Endothelial cell of umbilical vein (primary cell): ENCODE measurements around the gene LORICRIN. TPM values are rescaled to one million over a fixed set of nuclear protein-coding genes. Genes with fewer than 3 reads are reported as not detected.

Source experiments
- BruUV-seq: library from RNA; stranded (reverse); fragments of 400-500 nt; replicated peaks from 2 replicates; lab custom pipeline; 2021; lab: Mats Ljungman, UMichigan
- CTCF ChIA-PET: fragments of 300-600, 350-600 bp; sonication (Branson Sonifier 250); formaldehyde crosslinking; loops from one replicate; lab custom pipeline; 2021; ENCODE audit warnings: antibody characterized with exemption, inconsistent platforms; lab: Charles Lee
- POLR2A ChIA-PET: fragments of 300-600, 350-600 bp; sonication (Branson Sonifier 250); formaldehyde crosslinking; loops from one replicate; lab custom pipeline; 2021; ENCODE audit warnings: antibody characterized with exemption, inconsistent platforms; lab: Charles Lee
- DNase-seq: peaks from one replicate; pipeline ENCODE4 v3.0.0-alpha.2; 2011; ENCODE audit warnings: low read depth, low spot score
- FAIRE-seq: peaks from 2 replicates; lab custom pipeline; 2011; peaks lifted over from hg19 to GRCh38; lab: Jason Lieb, UNC
- H2AFZ ChIP-seq: 2 replicates; pipeline ENCODE4 v1.6.0; 2012; ENCODE audit warnings: low read depth, low read length, control low read depth, inconsistent platforms
- H3K27ac ChIP-seq: 2 replicates; pipeline ENCODE4 v1.5.1; 2011; ENCODE audit warnings: low read depth, mild to moderate bottlenecking, control low read depth, low read length, moderate library complexity; ENCODE audit not compliant: insufficient read depth
- H3K27me3 ChIP-seq, 2 experiments: 2 replicates each; pipeline versions ENCODE4 v1.6.0 to v1.6.1; 2011; ENCODE audit warnings: low read length in 2 of 2, mixed read lengths in 1 of 2; ENCODE audit not compliant: control insufficient read depth in 2 of 2, insufficient read depth in 2 of 2
- H3K36me3 ChIP-seq, 2 experiments: 2 replicates in 1 of 2; 3 replicates in 1 of 2; pipeline ENCODE4 v1.5.1; 2011; ENCODE audit warnings: low read length in 2 of 2, mild to moderate bottlenecking in 1 of 2, moderate library complexity in 1 of 2; ENCODE audit not compliant: control insufficient read depth in 2 of 2, insufficient read depth in 2 of 2; ENCODE audit errors: extremely low read depth in 1 of 2
- H3K4me1 ChIP-seq: 3 replicates; pipeline ENCODE4 v1.5.1; 2011; ENCODE audit warnings: mild to moderate bottlenecking, low read length; ENCODE audit not compliant: control insufficient read depth, insufficient read depth; ENCODE audit errors: extremely low read depth
- H3K4me2 ChIP-seq: 2 replicates; pipeline ENCODE4 v1.6.1; 2011; ENCODE audit warnings: low read length, control low read depth, mixed read lengths; ENCODE audit not compliant: insufficient read depth
- H3K4me3 ChIP-seq, 3 experiments: fragments of 200-600 bp in 1 of 3; sonication (generic), shearing (Covaris generic) in 1 of 3; replicated peaks in 1 of 3; 2 replicates each; pipeline ENCODE4 v1.5.1; 2011 to 2016; ENCODE audit warnings: control low read depth in 3 of 3, low read length in 3 of 3, mild to moderate bottlenecking in 2 of 3, inconsistent platforms in 1 of 3, low read depth in 1 of 3, moderate library complexity in 1 of 3; ENCODE audit not compliant: insufficient read depth in 1 of 3
- H3K79me2 ChIP-seq: 2 replicates; pipeline ENCODE4 v1.6.0; 2012; ENCODE audit warnings: low read length, inconsistent platforms; ENCODE audit not compliant: control insufficient read depth, insufficient read depth
- H3K9ac ChIP-seq: replicated peaks from 2 replicates; pipeline ENCODE3; 2011; ENCODE audit warnings: low read length, control low read depth; ENCODE audit not compliant: insufficient read depth; ENCODE audit errors: extremely low read depth
- H3K9me1 ChIP-seq: replicated peaks from 3 replicates; pipeline ENCODE4 v1.6.0; 2011; ENCODE audit warnings: mild to moderate bottlenecking, low read length; ENCODE audit not compliant: control insufficient read depth, insufficient read depth; ENCODE audit errors: extremely low read depth
- H3K9me3 ChIP-seq: replicated peaks from 2 replicates; pipeline ENCODE4 v1.5.1; 2012; ENCODE audit warnings: low read length, inconsistent platforms; ENCODE audit not compliant: control insufficient read depth, insufficient read depth
- H4K20me1 ChIP-seq: replicated peaks from 2 replicates; pipeline ENCODE3; 2011; ENCODE audit warnings: mild to moderate bottlenecking, low read length; ENCODE audit not compliant: control insufficient read depth, insufficient read depth; ENCODE audit errors: extremely low read depth
- CTCF ChIP-seq, 2 donors: IDR thresholded peaks; 1 replicate in 1 of 2; 2 replicates in 1 of 2; pipeline ENCODE4 v1.5.1; 2011; ENCODE audit warnings: low read length in 2 of 2, mild to moderate bottlenecking in 2 of 2, moderate library complexity in 2 of 2, control low read depth in 1 of 2, inconsistent platforms in 1 of 2, low read depth in 1 of 2; ENCODE audit not compliant: insufficient read depth in 1 of 2; ENCODE audit errors: extremely low read depth in 1 of 2
- EZH2 ChIP-seq: IDR thresholded peaks from 2 replicates; pipeline ENCODE4 v1.6.1; 2012; ENCODE audit warnings: borderline replicate concordance, low read depth, mild to moderate bottlenecking, moderate library complexity, low read length, inconsistent platforms; ENCODE audit not compliant: severe bottlenecking
- FOS ChIP-seq: IDR thresholded peaks from 2 replicates; pipeline ENCODE4 v1.6.1; 2011; ENCODE audit warnings: mild to moderate bottlenecking, low read length, moderate library complexity, borderline replicate concordance; ENCODE audit not compliant: insufficient read depth
- GATA2 ChIP-seq: IDR thresholded peaks from 2 replicates; pipeline ENCODE4 v1.7.0; 2011; ENCODE audit warnings: low read depth, mild to moderate bottlenecking, moderate library complexity, mixed read lengths, low read length; ENCODE audit not compliant: insufficient read length, insufficient read depth
- JUN ChIP-seq: IDR thresholded peaks from 2 replicates; pipeline ENCODE4 v1.6.1; 2011; ENCODE audit warnings: borderline replicate concordance, low read depth; ENCODE audit not compliant: insufficient read length, insufficient read depth
- MAX ChIP-seq: IDR thresholded peaks from 2 replicates; pipeline ENCODE4 v1.6.1; 2011; ENCODE audit not compliant: insufficient read depth, insufficient read length
- MYC ChIP-seq: IDR thresholded peaks from one replicate; pipeline ENCODE4 v1.6.1; 2011; ENCODE audit warnings: mild to moderate bottlenecking, low read depth, low read length
- POLR2A ChIP-seq: IDR thresholded peaks from 2 replicates; pipeline ENCODE4 v1.6.1; 2012; ENCODE audit warnings: low read depth, mild to moderate bottlenecking, control low read depth, low read length
- POLR2AphosphoS5 ChIP-seq: IDR thresholded peaks from 2 replicates; pipeline ENCODE4 v1.6.1; 2012; ENCODE audit warnings: low read depth, mild to moderate bottlenecking, control low read depth, low read length, moderate library complexity; ENCODE audit not compliant: insufficient read depth
- dilution Hi-C: fragments of 300-500 bp; cut with MboI; formaldehyde crosslinking; loops from one replicate; pipeline ENCODE4 v1.15.0; 2019; ENCODE audit warnings: low sequenced_read_pairs; ENCODE audit not compliant: extremely low pct_ligation_motif_present
- intact Hi-C: fragments of 100-400 bp; cut with micrococcal nuclease; formaldehyde crosslinking; loops from one replicate; pipeline ENCODE4 v1.10.0; 2022
- polyA plus RNA-seq, 4 experiments: library from polyadenylated mRNA; depleted of rRNA in 3 of 4; stranded (reverse) in 3 of 4; unstranded in 1 of 4; fragments of >200 nt; gene quantifications; 2 replicates each; pipeline versions ENCODE4 v1.2.1 to v1.2.3, GENCODE V29; 2011 to 2012; ENCODE audit warnings: missing spikeins in 1 of 4
- total RNA-seq: library from RNA; stranded (reverse); gene quantifications from 2 replicates; pipeline ENCODE4 v1.2.3, GENCODE V29; 2021

LORICRIN gene
- total and polyA plus RNA-seq, 2 donors (not counting 3 experiments of a cell fraction or from before 2014, with no cell fraction given), result not detected

- no peak within 1 kb of the TSS for H2AFZ ChIP-seq
- no peaks in the 10 kb centered on the region for H3K27me3 ChIP-seq
- no peak within 1 kb of the TSS for H3K4me3 ChIP-seq
- no peak within 1 kb of the TSS for H3K27ac ChIP-seq
- no peak for DNase-seq
- BruUV-seq, result no TSS peak
- intact Hi-C loops (no loop called here), dilution Hi-C loops (no loop called here)
- TF ChIP-seq EZH2 (no peak), FOS (no peak), CTCF (IDR thresholded peaks at IDR 0.05; ENCODE audit: extremely low read depth in 1 of 2, insufficient read depth in 1 of 2, low read depth in 1 of 2, low read length in 2 of 2) (no peak), JUN (no peak), GATA2 (no peak), MYC (no peak), POLR2A (no peak), MAX (no peak), POLR2AphosphoS5 (no peak)
- ChIA-PET POLR2A (no interaction called here), CTCF (interaction anchor here (1.6 kb wide), 1 partner anchor 11 kb away, joined by 4 read pairs; no protein-coding TSS in a partner anchor)
- H3K9ac ChIP-seq, result no peak within 1 kb of the TSS
- no peaks in the 10 kb centered on the region for H3K36me3 ChIP-seq
- no peaks in the 10 kb centered on the region for H3K79me2 ChIP-seq
- H3K4me2 ChIP-seq, result no peak within 1 kb of the TSS
- no peak for FAIRE-seq
- no peaks in the 10 kb centered on the region for H3K9me3 ChIP-seq
- no peaks in the 10 kb centered on the region for H3K4me1 ChIP-seq
- H3K9me1 ChIP-seq, result no peaks in the 10 kb centered on the region
- H4K20me1 ChIP-seq, result peaks cover 2% of the 10 kb centered on the region
These were observed 42.3 kb upstream of the LORICRIN start, which contains the start of gene PRR9 for GRCh38 chr1:153217212-153217611. Gene PRR9 (plus strand): TSS chr1:153217584. CDS start chr1:153218145, 561 bp downstream.
